Fibroblast of upper back skin (primary cell): Measurements from ENCODE around the gene POLR1A.
"Not testable (repeated sequence)": the region's sequence is repeated elsewhere in the genome, so short reads cannot be mapped to it uniquely, and the experiment has no call there.

Experiments used
- DNase-seq: peaks from one replicate; pipeline ENCODE4 v3.0.0-alpha.2; 2013

The POLR1A gene

DNA sequence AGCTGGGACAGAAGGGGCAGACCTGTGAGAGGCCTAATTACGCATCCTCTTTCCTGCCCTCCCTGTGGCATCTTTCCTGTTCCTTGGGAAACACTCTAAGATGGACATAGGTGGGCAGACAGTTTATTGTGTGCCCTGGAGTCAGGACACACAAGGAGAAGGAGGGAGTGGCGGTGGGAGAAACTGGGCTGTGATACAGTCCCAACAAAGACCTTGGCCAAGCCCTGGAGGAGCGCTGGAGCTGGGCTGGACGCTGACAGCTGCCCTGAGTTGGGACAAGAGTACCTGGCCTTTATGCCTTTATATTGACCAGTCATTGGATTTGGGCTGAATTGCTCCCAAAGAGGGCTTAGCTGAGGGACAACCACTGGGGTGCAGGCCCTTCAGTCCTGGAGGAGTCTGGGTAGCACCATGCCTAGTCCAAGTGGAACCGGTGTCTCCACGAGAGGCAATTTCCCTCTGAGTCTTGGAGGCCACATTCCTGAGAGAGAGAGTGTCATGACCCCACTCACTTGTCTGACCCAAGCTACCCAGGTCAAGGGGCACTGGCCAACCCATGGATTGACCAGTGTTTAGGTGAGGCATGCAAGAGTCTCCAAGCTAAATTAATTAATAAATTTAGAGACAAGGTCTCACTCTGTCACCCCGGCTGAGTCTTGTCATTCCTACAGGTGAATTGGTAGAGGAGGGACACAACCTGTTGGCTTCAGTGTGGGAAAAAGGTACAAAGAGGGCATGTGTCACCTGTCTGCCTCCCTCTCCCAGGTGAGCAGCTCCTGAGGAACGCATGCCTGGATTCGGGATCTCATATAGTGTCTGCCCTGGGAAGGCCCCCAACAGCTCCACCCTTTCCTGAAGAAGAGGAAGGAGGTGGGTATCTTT, 109.8 kb downstream of the POLR1A start:
- no peak for DNase-seq

DNA sequence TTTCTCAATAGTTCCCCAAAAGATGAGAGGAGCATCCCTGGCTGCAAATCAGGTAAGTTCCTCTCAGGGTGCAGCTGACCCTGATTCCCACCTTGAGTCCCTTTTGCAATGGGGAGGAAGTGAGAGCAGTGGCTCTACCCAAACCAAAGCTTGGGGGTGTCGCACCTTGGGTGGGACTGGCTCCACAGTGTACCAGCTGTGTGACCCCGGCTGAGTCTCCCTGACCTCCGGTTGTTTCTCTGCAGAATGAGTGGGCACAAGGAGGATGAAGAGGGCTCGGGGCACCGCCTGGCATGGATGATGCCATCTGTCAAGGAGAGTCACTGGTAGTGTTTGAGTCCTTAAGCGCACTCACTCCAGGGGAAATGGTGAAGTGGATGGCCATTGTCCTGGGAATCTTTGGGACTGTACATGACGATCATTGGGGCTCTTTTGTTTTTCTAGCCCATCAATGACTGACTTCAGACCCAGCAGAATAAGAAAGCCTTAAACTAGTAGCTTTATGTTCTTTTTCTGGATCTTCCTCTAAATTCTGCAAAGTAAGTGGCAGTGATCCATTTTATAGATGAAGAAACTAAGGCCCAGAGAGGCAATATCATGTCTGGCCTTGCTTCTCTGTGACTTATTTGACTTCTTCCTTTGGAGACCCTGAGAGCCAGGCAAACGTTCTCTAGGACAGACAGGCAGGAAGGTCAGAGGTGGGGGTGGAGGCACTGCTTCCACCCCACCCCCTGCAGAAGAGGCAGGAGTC, 110.6 kb downstream of the POLR1A start:
- DNase-seq, result no peak

DNA sequence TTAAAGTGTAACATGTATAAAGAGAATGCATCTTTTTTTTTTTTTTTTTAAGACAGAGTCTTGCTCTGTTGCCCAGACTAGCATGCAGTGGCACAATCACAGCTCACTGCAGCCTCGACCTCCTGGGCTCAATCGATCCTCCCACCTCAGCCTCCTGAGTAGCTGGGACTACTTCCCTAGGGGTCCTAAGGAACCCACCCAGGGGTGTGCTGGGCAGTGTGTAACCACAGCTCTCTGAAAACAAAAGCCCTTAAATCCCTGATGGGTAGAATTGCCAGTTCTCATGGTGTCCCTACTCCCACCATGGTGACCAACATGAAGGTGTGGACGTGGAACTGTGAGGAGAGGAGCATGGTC, 111.3 kb downstream of the POLR1A start:
- DNase-seq, result no peak

DNA sequence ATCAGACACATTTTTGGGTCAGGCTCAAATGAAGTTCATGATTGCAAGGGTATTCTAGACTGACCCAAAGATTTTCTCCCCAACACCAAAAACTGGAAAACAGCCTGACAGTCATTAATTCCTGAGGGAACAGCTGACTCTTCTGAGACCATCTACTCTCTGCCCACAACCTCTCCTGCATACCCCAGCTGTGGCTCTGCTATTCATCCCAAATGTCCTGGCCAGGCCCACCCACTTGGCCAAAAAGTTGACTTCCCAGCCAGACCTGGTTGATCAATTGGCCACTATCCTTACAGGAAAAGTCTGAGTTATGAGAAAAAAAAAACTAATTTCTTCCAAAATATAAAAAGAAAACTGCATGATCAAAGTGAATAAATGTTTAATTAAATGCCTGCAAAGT, 113.1 kb downstream of the POLR1A start:
- no peak for DNase-seq

DNA sequence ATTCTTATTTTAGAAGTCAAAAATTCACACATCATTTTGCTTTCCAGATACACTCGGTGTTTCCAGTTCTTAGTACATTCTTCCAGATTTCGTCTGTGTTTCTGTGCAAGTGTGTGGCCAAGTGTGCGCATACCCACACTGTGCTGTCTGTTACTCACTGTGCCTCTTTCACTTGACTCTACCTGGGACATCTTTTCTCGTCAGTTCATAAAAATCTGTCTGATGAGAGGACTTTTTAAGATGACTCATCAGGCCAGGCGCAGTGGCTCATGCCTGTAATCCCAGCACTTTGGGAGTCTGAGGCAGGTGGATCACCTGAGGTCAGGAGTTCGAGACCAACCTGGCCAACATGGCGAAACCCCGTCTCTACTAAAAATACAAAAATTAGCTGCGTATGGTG, 113.6 kb downstream of the POLR1A start:
- not testable (repeated sequence) for DNase-seq

DNA sequence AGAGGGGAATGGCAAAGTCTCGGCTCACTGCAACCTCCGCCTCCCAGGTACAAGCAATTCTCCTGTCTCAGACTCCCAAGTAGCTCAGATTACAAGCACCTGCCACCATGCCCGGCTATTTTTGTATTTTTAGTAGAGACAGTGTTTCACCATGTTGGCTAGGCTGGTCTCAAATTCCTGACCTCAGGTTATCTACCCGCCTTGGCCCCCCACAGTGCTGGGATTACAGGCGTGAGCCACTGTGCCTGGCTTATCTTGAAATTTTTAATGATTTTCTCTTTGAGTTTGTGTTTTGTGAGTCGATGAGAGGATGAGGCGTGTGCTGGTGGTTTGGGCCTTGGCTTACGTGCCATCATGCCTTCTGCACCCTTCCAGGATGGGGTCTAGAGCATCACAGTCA, 115.6 kb downstream of the POLR1A start:
- no peak for DNase-seq

DNA sequence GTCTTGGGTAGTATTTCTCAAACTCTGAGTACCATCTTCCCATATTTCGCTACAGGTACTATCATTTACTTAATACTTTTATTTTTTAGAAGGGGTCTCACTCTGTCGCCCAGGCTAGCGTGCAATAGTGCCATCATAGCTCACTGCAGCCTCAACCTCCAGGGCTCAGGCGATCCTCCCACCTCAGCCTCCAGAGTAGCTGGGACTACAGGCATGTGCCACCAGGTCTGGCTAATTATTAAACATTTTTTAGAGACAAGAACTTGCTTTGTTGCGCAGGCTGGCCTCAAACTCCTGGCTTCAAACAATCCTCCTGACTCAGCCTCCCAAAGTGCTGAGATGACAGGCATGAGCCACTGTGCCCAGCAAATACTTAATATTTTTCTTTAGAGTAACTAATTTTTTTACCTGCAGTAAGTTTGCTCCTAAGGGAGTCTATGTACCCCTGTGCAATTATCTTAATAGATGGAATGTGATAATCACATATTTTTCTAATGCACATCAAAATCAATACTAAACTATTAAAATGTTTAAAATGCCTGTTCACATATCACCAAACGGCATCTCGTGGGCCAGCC, 116.3 kb downstream of the POLR1A start:
- no peak for DNase-seq

DNA sequence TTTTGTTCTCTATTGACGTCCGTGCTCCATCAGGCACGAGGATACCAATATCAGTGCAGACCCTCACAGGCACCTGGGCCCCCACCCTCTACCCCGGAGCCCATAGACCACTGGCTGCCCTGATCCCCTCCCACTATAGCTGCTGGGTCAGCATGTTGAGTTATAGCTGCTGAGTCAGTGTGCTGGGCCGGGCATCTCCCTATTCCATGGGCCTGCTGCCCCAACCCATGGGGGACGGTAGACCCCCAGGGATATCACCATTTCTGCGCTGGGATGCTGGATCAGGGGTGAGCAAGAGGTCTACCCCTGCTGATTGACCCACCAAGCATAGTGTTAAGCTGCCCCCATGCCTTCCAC, 116.8 kb downstream of the POLR1A start:
- DNase-seq, result no peak

DNA sequence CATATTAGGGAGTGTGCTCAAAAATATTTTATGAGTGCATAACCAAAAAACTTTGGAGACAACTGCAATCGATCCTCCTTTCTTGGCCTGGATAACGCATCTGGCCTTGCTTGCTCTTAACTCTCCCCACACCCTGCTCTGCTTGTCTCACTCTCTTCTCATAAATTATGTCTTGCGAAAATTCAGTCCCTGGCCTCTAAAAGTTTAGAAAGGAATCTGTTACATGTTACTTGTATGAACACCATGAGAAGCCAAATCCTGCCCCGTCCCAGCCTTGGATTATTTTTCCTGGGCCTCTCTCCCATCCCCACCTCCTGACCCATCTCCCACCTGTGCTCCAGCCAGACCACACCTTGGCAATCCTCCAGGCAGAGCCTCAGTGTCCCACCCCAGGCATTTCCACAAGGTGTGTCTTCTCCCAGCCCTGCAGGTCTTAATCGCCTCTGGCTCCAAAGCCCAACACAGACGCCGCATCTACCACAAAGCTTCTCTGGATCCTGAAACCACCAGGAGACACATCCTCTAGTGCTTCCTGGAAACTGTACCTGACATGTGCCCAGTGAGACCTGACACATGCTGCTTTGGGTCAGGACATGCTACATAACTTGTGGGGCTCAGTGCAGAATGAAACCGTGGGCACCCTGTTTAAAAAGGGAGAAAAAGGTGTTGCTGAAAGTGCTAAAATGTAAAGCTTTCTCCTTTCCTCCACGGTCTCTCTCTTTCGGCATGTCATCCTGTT, 117.3 kb downstream of the POLR1A start:
- DNase-seq, result peak; percentile 67

DNA sequence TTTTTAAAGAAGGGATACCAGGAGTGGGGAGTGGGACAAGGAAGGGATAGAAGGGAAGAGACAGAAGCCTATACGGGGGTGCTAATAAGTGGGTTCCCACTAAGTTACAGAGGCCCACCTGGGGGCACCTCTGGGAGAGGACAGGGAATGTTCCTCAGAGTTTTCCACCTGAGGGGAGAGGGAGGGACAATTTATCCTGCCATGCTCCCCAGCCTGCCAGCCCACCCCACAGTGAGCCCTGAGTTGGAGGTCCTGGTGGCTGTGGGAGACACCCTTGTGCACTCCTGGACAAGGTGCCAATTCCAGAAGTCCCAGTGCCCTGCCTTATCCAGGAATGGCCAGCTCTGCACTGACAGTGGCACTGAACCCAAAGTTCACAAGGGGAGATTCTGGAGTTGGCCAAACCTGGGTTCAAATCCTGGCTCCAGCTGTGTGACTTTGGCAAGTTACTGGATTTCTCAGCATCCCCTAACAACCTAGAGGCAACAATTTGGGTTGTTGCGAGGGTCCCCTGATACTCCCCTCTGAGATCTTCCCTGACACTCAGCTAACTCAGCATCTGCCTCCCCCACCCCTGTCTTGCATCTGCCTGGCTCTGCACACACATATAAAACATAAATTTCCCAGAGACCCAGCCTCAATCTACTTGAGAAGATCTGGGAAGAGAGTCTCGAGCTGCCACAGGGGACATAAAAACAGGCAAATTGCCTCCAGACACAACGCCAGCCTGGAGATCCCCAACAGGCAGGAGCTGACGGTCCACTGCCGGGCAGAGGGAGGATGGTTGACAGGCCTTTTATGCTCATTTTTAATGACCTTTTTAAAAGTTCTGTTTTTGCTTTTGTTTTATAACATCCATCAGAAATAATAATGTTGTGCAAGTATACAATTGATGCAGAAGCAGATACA, 118.2 kb downstream of the POLR1A start:
- no peak for DNase-seq

DNA sequence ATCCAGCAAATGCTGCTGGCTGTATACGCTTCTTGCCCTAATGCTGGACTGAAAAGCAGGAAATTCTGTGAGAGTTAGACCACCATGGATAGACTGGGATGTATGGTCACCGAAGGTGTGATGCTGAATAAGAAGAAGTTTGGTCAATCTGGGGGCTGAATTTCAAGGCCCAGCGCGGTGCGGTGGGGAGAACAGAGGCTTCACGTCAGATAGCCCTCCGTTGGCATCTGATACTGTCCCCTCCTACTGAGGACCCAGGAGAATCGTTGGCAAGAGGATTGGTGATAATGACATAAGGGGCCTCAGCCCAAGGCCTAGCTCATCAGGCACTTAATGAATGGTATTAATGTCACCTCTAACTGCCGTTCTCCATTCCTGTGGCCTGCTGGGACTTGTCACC, 119.6 kb downstream of the POLR1A start:
- DNase-seq, result no peak

DNA sequence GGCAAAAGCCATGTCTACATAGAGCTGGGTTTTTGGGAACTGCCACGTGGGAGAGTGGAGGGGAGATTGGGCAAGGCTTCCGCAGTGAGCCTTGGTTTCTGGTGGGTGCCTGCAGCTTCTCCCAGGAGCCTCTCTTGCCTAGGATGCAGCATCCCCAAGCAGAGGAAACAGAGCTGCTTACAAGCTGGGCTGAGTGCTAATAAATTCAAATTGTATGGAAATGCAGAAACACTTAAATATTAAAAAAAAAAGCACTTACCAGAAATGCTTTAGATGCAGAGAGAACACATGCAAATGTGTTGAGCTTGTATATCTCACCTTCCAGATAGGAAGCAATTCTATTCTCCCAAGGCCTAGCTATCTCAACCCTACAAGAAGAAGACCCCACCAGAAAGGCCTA, 120.9 kb downstream of the POLR1A start:
- no peak for DNase-seq

DNA sequence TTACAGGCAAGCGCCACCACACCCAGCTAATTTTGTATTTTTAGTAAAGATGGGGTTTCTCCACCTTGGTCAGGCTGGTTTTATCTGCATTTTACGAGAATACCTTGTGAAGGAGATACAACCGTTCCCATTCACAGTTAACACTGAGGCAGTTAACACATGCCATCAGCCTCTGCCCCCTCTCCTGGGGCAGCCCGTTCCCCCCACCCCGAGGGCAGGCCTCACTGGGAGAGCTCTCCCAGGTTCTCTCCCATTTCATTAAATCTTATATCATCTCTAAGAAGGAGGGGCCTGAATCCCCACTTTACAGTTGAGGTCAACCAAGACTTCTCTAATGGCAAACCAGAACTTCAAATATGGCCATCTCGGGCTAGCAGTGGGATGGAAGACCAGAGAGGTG, 121.9 kb downstream of the POLR1A start:
- DNase-seq, result no peak

DNA sequence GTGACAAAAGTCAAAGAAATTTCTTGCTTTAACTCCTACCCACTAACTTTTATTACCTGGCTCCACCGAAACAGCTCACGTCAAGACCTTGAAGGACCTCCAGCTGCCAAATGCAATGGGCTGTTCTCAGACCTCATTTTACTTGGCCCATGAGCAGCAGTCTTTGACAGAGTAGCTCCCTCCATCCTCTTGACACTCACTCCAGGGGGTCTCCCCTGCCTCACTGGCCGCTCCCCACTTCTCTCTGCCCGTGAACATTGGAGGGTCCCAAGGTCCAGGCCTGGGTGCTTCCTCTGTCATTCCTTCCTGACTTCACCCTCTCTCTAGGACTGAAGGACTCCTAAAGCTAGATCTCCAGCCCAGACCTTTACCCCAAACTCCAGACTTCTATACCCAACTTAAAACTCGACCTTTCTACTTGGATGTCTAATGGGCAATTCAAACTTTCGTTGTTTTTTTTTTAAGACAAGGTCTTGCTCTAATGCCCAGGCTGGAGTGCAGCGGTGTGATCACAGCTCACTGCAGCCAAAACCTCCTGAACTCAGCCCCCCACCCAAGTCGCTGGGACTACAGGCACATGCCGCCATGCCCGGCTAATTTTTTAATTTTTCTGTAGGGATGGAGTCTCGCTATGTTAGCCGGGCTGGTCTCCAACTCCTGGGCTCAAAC, 124.0 kb downstream of the POLR1A start:
- no peak for DNase-seq

DNA sequence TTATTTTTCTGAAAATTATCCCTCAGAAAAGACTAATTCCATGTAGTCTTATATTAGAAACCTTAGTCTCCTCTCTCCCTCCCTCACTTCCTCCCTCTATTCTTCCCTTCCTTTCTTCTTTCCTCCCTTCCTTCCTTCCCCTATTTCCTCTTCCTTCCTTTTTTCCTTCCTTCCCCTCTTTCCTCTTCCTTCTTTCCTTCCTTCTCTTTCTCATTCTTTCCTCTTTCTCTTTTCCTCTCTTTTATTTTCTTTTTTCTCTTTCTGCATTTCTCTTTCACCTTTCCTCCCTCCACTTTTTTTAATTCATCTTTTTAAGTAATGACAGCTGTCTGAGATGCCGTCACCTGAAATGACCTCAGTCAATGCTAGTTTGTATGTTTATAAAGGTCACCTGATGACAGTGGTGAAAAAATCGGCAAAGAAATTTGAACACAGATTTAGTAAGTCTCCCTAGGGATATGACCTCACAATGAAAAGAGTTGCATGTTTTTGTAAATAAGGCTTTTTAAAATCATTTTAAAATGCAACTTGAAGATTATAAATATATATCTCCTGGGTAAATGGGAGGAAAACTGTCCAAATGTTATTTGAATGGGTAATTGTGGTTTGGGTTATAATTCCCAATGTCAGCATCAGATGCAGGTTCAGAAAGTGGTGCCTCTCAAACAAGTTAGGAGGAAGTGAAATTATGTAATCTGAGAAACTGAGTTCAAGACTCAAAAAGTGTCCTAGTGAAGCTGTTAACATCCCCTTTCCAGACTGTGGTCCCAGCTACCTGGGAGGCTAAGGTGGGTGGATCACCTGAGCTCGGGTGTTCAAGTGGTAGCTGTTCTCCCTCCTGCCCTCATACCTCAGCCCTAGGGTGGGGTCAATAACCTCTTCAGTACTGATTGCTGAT, 126.6 kb downstream of the POLR1A start:
- no peak for DNase-seq

DNA sequence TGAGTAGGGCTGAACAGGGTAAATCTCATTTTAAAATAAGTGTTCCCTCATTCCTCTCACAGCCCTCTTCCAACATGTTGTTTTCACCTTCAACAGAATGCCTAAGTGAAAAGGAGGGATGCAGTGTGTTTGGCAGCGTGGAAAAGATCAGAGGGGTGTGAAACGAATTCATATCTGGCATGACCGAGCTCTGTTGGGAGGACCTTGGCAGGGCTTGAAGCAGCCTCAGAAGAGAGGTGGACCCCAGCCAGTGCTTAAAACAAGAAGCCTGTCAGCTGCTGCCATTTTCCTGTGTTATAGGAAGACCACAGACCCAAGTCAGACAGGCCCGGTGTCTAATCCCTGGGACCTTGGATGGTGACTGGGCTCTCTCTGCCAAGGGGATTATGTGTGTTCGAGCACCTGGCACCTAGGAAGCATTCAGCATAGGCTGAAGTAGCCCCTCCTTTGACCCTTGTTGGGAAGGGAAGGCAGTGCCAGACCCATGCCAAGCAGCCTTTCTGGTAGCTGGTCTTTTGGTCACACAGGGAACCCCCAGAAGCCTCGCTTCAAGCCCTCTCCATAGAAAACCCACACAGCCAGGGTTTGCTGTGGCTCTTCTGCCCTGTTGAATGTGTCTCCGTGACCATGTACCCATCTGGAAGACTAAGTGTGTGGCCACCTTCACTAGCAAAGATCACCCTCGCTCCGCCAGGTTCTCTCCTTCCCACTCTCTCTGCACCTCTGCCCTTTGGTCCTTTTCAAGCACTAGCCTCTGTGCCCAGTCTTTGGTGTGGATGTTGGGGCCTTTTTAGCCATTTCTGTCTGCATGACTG, 129.4 kb downstream of the POLR1A start:
- no peak for DNase-seq

DNA sequence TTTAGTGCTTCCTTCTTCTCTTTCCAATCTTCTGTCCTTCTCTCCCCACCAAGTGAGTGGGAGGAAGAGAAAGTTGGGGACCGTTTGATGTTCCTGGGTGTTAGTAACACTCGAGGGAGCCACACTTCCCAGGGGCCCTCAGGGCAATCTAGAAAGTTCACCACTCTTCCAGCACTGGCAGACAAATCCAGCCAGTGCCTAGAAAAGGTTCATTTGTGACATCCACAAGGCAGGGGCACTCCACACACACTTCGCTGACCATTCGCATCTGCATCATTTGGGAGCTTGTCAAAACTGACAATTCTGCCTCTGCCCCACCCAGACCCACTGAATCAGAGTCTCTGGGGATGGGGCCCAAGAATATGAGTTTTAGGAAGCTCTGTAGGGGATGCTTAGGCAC, 130.1 kb downstream of the POLR1A start:
- no peak for DNase-seq

DNA sequence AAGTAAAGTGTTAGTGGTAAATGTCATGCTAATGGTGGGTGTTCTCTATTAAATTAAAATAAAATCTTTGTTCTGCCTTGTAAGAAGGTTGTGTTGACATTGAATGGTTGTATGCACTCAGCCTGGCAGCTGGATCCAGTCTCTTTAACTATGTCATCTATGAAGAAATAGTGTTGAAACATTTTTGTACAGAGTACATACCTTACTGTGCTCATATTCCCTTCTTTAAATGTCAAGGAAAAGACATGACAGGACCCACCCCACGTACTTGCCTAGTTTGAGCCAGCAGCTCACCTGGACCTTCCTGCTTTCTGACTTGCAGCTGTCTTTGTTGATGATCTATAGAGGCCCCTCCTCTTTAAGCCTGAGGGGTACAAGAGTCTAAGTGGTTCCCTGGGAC, 131.3 kb downstream of the POLR1A start:
- DNase-seq, result no peak

DNA sequence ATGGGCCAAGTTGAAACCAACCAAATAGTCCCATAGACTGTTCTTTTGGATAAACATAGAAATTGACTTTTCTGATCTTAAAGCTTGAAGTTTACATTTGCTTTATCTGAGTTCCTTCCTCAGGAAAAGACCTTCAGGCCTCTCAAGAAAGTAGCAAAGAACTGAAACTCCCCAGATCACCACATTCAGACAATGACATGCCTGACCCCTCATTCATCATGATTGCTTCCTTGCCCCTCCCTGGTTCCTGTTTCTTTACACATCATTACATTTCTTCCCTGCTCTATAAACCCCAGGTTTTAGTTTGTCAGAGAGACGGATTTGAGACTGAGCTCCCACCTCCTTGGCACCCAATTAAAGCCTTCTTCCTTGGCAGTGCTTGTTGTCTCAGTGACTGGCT, 133.3 kb downstream of the POLR1A start:
- no peak for DNase-seq

DNA sequence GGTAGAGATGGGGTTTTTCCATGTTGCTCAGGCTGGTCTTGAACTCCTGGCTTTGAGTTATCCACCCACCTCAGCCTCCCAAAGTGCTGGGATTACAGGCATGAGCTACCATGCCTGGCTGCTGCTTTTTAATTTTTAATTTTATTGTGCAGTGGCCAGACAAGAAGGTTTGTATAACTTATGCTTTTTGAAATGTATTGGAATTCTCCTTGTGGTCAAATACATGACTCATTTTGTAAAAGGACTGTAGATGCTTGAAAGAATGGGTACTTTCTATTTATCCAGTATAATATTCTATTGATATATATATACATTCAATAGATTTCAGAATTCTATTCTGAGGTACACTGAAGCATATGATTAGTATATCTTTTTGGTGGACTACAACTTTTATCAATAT, 134.3 kb downstream of the POLR1A start:
- DNase-seq, result peak; percentile 73
